BE2C (cell line): Measurements from ENCODE around the gene GPSM1.
"Not testable (repeated sequence)": the region's sequence is repeated elsewhere in the genome, so short reads cannot be mapped to it uniquely, and the experiment has no call there.

Experiments used
- DNase-seq: peaks from one replicate; pipeline ENCODE4 v3.0.0-alpha.2; 2020
- H3K27me3 ChIP-seq: fragments of 250-450 bp; sonication (Bioruptor Pico); 2 replicates; pipeline ENCODE4 v1.5.1; 2020; ENCODE audit warnings: mild to moderate bottlenecking
- H3K36me3 ChIP-seq: fragments of 250-450 bp; sonication (Bioruptor Pico); 2 replicates; pipeline ENCODE4 v1.5.1; 2020; ENCODE audit warnings: mild to moderate bottlenecking
- H3K4me1 ChIP-seq: fragments of 250-450 bp; sonication (Bioruptor Pico); 2 replicates; pipeline ENCODE4 v1.5.1; 2020
- H3K4me3 ChIP-seq: 2 replicates; pipeline ENCODE4 v1.5.1; 2011; ENCODE audit warnings: low read depth, low read length
- H3K9me3 ChIP-seq: fragments of 250-450 bp; sonication (Bioruptor Pico); 2 replicates; pipeline ENCODE4 v1.5.1; 2020
- TF ChIP-seq, protein P1 (sequence below): IDR thresholded peaks from 2 replicates; pipeline ENCODE4 v1.5.1; 2012; ENCODE audit warnings: mild to moderate bottlenecking, low read depth, low read length

GPSM1 gene

DNA sequence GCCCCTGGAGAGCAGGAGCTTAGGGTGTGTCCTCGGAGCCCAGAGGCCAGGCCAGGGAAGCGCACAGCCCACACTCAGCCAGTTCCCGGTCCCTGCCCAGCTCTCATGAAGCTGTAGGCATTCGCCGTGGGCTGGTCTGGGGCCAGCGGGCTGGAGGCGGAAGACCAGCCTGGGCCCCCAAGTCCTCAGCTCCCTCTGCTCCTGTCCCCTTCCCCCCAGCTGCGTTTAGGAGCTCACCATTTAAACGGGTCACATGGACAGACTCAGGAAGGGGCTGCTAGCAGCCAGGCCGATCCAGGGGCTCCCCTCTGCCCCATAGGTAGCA lies 18.8 kb downstream of the GPSM1 start:
- H3K4me1 ChIP-seq = peaks cover 41% of the 10 kb centered on the region
- H3K4me3 ChIP-seq = peak overlapping the region; percentile 29; the same call in 1 of the 2 replicates
- DNase-seq = no peak
- no peaks in the 10 kb centered on the region for H3K27me3 ChIP-seq
- TF ChIP-seq, protein P1, sequence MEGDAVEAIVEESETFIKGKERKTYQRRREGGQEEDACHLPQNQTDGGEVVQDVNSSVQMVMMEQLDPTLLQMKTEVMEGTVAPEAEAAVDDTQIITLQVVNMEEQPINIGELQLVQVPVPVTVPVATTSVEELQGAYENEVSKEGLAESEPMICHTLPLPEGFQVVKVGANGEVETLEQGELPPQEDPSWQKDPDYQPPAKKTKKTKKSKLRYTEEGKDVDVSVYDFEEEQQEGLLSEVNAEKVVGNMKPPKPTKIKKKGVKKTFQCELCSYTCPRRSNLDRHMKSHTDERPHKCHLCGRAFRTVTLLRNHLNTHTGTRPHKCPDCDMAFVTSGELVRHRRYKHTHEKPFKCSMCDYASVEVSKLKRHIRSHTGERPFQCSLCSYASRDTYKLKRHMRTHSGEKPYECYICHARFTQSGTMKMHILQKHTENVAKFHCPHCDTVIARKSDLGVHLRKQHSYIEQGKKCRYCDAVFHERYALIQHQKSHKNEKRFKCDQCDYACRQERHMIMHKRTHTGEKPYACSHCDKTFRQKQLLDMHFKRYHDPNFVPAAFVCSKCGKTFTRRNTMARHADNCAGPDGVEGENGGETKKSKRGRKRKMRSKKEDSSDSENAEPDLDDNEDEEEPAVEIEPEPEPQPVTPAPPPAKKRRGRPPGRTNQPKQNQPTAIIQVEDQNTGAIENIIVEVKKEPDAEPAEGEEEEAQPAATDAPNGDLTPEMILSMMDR = no peak
- peaks cover 1% of the 10 kb centered on the region for H3K36me3 ChIP-seq
- H3K9me3 ChIP-seq = no peaks in the 10 kb centered on the region; the same call in 1 of the 2 replicates

DNA sequence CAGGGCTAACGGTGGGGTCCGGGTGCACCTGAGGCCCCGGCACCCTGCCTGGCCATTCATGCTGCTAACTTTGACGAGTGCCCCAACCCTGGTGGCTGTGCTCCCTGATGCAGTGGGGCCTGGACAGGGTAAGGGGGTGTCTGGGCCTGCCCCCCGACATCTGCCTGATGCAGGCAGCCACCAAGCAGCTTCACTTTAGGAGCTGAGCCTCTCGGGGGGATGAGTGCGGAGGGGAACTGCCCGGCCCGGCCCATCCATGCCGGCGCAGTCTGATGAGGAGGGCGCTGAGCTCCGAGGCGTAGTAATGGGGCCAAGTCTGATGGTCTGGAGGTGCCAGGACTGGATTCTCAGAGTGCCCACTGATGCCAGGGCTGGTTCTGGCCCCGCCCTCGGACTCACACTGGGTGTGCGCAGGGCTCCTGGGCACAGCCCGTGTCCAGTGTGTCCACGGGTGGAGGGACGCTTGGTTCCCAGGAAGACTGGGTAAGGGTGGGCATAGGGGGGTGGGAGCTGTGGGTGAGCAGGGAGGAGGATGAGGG lies 19.7 kb downstream of the GPSM1 start:
- Histone ChIP-seq H3K36me3 (no peaks in the 10 kb centered on the region), H3K27me3 (no peaks in the 10 kb centered on the region), H3K4me3 (no peak overlapping the region), H3K9me3 (no peaks in the 10 kb centered on the region; the same call in 1 of the 2 replicates), H3K4me1 (peaks cover 41% of the 10 kb centered on the region)
- DNase-seq = no peak
- TF ChIP-seq, protein P1 = no peak

DNA sequence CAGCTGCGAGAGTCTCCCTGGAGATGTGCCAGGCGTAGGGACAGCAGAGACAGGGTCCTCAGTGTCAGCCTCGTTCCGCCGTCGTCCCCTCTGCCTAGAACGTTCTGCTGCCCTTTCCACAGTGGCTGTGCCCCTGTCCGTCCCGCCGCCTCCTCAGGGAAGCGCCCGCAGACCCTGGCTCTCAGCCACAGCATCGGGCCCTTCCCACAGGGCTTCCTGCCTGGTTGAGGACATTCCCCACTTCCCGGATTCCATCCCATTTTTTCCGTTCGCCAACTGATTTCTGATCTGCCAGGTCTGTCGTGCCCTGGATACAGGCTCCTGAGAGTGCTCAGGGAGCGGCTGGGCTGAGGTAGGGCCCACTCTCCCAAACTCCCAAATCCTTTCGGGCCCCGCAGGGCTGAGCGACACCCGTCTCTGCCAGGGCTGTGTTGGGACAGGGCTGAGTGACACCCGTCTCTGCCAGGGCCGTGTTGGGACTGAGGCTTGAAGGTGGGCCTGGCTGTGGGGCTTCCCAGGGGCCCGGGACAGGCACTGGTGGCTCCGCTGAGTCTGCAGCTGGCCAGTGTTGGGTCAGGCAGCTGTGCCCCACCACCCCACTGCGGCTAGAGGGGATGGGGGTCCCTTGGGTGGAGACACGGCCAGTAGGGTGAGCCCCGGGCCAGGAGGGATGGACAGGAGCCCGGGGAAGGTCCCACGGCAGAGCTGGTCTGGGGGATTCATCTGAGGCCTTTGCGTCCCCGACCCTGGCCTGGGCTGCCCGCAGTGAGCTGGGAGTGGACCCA lies 20.3 kb downstream of the GPSM1 start:
- H3K36me3 ChIP-seq = no peaks in the 10 kb centered on the region
- peaks cover 41% of the 10 kb centered on the region for H3K4me1 ChIP-seq
- TF ChIP-seq, protein P1 = no peak
- no peak overlapping the region for H3K4me3 ChIP-seq
- no peaks in the 10 kb centered on the region; the same call in 1 of the 2 replicates for H3K9me3 ChIP-seq
- peak; percentile 66 for DNase-seq
- no peaks in the 10 kb centered on the region for H3K27me3 ChIP-seq

DNA sequence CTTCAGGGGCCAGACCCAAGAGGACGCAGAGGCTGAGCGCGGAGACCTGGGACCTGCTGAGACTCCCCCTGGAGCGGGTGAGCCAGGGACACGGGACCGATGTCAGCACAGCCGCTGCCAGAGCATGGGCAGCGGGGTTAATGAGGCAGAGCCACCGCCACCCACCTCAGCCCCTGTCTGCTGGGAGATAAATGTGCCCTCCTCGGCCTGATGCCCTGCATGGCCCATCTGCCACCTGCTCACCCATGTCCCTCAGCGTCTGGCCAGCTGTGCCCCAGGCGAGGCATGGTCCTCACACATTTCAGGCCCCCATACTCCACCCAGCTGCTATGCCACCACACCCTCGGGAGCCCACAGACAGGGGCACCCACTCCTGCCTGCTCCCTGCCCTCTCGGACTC lies 21.4 kb downstream of the GPSM1 start:
- peak; percentile 52 for DNase-seq
- peaks cover 3% of the 10 kb centered on the region; the same call in 1 of the 2 replicates for H3K36me3 ChIP-seq
- H3K4me3 ChIP-seq = no peak overlapping the region
- peaks cover 36% of the 10 kb centered on the region for H3K4me1 ChIP-seq
- H3K9me3 ChIP-seq = no peaks in the 10 kb centered on the region; the same call in 1 of the 2 replicates
- TF ChIP-seq, protein P1 = no peak
- H3K27me3 ChIP-seq = no peaks in the 10 kb centered on the region

DNA sequence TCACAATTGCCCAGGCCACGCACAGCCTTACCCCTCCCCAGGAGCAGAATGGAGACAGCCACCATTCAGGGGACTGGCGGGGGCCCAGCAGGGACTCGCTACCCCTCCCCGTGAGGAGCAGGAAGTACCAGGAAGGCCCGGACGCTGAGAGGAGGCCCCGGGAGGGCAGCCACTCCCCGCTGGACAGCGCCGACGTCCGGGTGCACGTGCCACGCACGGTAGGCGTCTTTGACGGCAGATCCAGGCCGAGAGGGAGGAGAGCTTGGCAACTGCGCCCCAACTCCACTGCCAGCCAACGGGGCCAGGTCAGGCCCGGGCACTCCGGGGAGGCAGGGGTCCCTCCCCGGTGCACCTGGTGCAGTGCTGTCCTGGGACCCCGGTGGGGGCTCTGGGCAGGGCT lies 22.2 kb downstream of the GPSM1 start:
- TF ChIP-seq, protein P1 = no peak
- Histone ChIP-seq H3K36me3 (peaks cover 3% of the 10 kb centered on the region; the same call in 1 of the 2 replicates), H3K4me1 (peaks cover 40% of the 10 kb centered on the region), H3K9me3 (no peaks in the 10 kb centered on the region; the same call in 1 of the 2 replicates), H3K4me3 (no peak overlapping the region), H3K27me3 (no peaks in the 10 kb centered on the region)
- no peak for DNase-seq

DNA sequence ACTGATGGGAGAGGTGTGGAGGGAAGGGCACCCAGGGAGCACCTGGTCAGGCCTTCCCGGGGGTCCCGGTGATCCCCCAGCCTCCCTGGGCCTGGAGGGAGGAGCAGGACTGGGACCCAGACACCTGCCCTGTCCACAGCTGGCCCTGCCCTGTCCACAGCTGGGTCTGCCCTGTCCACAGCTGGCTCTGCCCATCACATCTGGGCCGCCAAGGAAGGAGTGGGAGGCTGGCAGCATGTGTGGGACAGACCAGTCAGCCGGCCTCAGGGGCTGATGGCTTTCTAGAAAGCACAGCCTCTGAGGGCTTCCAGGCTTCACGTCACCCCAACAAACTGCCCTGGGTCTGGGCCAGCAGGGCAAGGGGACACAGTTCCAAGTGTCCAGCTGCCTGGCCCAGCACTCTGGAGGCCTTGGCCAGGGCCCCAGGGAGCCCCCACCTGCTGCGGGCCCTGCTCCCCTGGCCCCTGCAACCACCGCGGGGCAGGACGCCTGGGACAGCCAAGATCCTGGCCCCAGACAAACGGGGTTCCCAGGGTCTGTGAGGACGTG lies 24.0 kb downstream of the GPSM1 start:
- Histone ChIP-seq H3K36me3 (peaks cover 10% of the 10 kb centered on the region), H3K4me1 (peaks cover 29% of the 10 kb centered on the region), H3K4me3 (no peak overlapping the region), H3K27me3 (no peaks in the 10 kb centered on the region), H3K9me3 (no peaks in the 10 kb centered on the region; the same call in 1 of the 2 replicates)
- TF ChIP-seq, protein P1 = no peak
- DNase-seq = no peak

DNA sequence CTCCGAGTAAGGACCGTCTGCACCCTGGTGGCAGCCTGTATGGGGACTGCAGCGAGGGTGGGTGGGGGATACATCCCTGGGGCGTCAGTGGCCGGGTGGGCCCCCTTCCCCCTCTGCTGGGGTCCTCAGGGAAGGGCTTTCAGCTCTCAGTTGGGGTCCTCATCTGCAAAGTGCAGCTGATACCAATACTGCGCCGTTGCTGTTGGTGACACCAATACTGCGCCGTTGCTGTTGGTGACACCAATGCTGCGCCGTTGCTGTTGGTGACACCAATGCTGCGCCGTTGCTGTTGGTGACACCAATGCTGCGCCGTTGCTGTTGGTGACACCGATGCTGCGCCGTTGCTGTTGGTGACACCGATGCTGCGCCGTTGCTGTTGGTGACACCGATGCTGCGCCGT lies 24.5 kb downstream of the GPSM1 start:
- peaks cover 15% of the 10 kb centered on the region for H3K36me3 ChIP-seq
- not testable (repeated sequence) for H3K9me3 ChIP-seq, H3K27me3 ChIP-seq, H3K4me3 ChIP-seq, DNase-seq
- peaks cover 24% of the 10 kb centered on the region for H3K4me1 ChIP-seq
